GM12875 (cell line): ENCODE data around the gene EPS8L3.
"Not testable (repeated sequence)": the region's sequence is repeated elsewhere in the genome, so short reads cannot be mapped to it uniquely, and the experiment has no call there.

Experiments used
- H3K4me3 ChIP-seq: one replicate; pipeline ENCODE4 v1.5.1; 2011; ENCODE audit warnings: low read depth, low read length, control low read depth
- TF ChIP-seq, protein P1 (sequence below): IDR thresholded peaks from 2 replicates; pipeline ENCODE4 v1.5.1; 2011; ENCODE audit warnings: low read depth, mild to moderate bottlenecking, control low read depth, inconsistent platforms, low read length, moderate library complexity, borderline replicate concordance; ENCODE audit not compliant: insufficient read depth

The EPS8L3 gene

DNA sequence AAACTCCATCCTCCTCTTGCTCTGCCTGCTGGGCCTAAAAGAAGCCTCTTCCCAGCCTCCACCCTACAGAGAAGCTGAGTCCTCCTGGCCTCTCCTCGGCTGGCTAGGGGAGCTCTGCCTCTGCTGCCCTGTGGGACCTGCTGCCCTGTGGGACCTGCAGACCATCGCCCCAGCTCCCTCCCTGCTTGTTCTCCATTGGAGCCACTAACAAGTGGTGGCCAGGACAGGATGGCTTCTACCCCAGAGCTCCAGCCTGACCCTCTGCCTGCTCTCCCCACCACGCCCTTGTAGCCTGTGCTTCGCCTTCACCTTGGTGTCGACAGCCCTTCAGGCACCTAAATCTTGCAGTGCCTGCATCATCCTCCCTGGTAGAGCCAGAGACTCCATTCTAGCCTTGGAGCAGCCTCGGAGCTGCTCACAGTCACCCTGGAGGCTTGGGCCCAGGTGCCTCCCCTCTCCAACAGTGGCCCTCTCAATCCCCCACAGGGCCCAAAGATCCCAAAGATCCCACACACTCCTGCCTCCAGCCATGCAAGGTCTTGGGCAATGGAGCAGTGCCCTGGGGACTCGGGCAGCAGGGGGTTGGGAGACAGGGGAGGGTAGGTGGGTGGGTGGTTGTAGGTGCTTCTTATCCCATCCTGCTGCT is 3.0 kb downstream of the EPS8L3 start:
- TF ChIP-seq, protein P1, sequence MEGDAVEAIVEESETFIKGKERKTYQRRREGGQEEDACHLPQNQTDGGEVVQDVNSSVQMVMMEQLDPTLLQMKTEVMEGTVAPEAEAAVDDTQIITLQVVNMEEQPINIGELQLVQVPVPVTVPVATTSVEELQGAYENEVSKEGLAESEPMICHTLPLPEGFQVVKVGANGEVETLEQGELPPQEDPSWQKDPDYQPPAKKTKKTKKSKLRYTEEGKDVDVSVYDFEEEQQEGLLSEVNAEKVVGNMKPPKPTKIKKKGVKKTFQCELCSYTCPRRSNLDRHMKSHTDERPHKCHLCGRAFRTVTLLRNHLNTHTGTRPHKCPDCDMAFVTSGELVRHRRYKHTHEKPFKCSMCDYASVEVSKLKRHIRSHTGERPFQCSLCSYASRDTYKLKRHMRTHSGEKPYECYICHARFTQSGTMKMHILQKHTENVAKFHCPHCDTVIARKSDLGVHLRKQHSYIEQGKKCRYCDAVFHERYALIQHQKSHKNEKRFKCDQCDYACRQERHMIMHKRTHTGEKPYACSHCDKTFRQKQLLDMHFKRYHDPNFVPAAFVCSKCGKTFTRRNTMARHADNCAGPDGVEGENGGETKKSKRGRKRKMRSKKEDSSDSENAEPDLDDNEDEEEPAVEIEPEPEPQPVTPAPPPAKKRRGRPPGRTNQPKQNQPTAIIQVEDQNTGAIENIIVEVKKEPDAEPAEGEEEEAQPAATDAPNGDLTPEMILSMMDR = no peak
- no peak overlapping the region for H3K4me3 ChIP-seq

DNA sequence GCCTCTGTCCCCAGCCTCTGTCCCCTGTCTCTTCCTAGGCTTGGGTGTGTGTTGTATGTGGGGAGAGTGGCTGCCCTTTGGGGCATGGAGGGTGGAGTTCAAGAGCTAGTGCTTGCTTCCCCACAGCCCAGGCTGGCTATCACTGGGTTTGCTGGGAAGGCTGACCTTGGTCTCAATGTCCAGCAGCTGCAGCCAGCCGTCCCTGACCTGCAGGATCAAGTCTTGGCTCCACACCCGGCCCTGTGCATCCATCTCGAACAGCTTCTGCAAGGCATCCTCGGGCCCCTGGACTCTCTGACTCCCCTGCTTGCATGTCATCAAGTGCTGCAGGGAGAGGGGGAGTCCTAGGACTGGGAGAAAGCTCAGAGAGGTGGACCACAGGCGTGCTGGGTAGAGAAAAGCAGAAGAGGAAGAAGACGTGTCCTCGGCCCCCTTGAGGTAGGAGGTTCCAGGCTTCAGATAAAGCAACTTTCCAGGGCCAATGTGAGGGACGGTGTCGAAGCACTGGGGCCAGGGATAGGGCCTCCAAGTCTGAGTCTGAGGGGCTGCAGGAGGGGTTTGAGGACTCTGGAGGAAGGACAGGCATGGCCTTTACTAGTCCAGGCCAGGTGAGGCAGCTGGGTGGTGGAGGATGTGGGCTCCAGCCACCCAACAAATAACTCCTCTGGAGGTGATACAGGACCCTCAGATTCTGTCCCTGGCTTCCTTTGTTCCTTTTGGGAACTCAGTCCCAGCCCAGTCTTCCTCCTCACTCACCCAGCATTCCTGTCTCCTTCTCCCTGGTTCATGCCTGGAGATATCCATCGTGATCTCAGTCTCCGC is 4.0 kb downstream of the EPS8L3 start:
- TF ChIP-seq, protein P1 = no peak
- H3K4me3 ChIP-seq = no peak overlapping the region

DNA sequence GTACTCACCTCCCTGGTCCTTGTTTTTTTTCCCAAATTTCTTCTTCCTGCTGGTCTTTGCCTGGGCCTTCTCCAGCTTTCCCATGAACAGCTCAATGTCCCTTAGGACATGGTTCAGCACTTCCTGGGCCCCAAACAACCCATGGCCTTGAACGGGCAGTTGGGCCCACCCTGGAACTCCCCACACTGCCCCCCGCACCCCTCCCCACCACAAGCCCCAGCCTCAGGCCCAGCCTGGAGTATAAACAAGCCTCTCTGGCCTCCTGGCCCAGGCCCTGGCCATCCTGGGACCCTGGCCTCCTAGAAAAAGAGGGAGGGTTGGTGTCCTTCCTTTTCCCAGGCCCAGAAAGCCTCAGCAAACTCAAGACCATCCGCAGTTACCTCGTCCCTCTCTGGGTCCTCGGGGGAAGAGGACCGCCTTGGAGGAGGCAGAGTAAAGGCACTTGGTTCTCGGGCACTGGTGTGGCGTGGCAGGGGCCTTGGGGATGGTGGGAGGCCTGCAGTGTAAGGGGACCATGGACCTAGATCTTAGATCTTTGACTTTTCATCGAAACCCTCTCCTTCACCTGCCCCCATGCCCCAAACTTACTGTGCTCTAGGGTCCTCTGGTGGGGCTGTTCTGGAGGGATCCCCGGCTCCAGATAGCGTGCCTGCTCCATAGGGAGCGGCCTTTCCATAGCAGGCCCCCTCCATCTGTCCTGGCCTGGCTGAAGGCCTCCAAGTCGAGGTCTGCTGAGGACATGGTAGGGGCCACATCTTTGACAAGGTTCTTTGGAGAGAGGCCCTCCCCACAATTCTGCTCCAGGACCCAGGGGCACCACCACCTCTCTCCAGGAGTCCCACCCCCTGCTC is 5.6 kb downstream of the EPS8L3 start:
- TF ChIP-seq, protein P1 = no peak
- H3K4me3 ChIP-seq = no peak overlapping the region

DNA sequence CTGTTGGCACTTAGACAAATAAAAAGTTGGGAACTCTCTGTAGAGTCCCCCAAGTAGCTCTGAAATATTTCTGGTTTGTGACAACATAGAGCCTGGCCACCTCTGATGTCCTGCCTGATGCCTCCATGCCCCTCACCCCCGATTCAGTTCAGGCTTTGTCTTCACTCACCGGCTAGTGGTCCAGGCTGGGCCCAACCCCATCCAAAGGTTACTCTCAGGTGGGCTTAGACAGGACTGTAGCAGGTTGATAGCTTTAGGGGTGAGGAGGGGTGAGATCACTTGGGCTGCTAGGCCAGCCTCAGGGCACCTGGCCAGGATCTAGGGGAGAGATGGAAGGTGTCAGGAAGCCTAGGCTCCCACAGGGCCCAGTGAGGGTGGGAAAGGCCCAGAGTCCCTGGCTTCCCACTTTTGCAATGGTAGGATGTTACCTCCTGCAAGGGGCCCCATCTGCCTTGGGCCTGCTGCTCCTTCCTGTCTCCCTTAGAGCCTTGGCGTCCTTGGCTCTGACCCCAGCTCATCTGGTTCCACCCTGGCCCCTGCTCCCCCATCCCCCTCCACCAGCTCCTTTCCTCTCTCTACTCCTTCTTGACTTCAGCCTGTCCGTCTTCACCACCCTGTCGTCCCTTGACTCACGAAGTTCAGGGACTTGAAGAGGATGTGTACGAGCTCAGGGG is 6.7 kb downstream of the EPS8L3 start:
- no peak overlapping the region for H3K4me3 ChIP-seq
- TF ChIP-seq, protein P1 = no peak

DNA sequence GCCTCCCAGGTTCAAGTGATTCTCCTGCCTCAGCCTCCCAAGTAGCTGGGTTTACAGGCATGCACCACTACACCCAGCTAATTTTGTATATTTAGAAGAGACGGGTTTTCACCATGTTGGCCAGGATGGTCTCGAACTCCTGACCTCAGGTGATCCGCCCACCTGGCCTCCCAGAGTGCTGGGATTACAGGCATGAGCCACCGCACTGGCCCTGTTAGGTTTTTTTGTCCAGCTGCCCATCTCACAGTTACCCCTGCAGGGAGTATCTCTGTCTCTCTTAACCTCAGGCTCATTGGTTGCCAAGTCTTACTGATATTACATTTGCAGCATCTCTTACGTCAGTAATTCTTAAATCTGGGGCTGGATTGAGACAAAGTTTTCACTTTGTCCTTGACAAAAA is 7.4 kb downstream of the EPS8L3 start:
- not testable (repeated sequence) for H3K4me3 ChIP-seq

DNA sequence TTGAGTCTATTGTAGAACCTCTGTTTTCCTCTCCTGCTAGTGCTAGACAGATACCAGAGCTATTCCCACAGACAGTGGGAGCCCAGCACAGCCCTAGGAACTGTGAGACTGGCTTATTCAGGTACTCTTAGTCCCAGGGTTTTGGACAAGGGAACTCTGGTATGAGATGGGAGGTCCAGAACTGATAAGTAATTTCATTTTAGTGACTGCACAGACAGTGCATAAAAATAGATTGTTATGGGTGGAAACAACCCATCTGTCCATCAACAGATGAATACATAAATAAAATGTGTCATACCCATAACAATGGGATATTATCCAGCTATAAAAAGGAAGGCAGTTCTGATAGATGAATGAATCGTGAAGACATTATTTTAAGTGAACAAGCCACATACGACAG is 9.0 kb downstream of the EPS8L3 start:
- H3K4me3 ChIP-seq = no peak overlapping the region
- TF ChIP-seq, protein P1 = no peak
